Mononuclear cell (primary cell): Measurements from ENCODE around the gene AGAP3. TPM values are rescaled to one million over a fixed set of nuclear protein-coding genes. Genes with fewer than 3 reads are reported as not detected.

Experiments
- H3K27me3 ChIP-seq: 2 replicates; pipeline ENCODE4 v1.6.0; 2011; ENCODE audit warnings: low read length, control low read depth; ENCODE audit not compliant: insufficient read depth
- H3K4me1 ChIP-seq: 2 replicates; pipeline ENCODE4 v1.5.1; 2011; ENCODE audit warnings: mild to moderate bottlenecking, low read length, control low read depth; ENCODE audit not compliant: insufficient read depth
- H3K4me3 ChIP-seq: 2 replicates; pipeline ENCODE4 v1.5.1; 2011; ENCODE audit warnings: mild to moderate bottlenecking, low read length, moderate library complexity
- H3K9me3 ChIP-seq: 2 replicates; pipeline ENCODE4 v1.5.1; 2011; ENCODE audit warnings: low read depth, mild to moderate bottlenecking, control low read depth, low read length
- total RNA-seq: library from RNA; depleted of rRNA; stranded (reverse); fragments of >200 nt; gene quantifications from one replicate; pipeline ENCODE4 v1.2.3, GENCODE V29; 2012

AGAP3 gene
- total RNA-seq, 1 donor: 23.6 TPM

DNA sequence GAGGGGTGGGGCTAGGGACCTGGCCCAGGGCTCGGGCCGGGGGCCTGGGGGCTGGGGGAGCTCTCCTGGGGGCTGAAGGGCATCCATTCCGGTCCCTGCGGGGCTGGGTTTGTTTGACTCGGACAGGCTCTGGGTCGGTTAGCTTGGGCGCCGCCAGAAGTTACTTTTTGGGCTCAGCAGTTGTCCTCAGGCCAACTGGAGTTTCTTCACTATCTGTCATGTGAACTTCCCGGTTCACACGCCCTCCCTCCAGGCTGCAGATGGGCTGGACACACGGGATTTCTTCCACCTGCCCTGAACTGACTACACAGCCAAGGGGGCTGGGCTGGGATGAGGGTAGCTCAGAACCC lies 23.1 kb upstream of the AGAP3 start:
- no peak overlapping the region for H3K4me3 ChIP-seq
- no peaks in the 10 kb centered on the region for H3K9me3 ChIP-seq
- H3K27me3 ChIP-seq: no peaks in the 10 kb centered on the region
- peaks cover 26% of the 10 kb centered on the region for H3K4me1 ChIP-seq

DNA sequence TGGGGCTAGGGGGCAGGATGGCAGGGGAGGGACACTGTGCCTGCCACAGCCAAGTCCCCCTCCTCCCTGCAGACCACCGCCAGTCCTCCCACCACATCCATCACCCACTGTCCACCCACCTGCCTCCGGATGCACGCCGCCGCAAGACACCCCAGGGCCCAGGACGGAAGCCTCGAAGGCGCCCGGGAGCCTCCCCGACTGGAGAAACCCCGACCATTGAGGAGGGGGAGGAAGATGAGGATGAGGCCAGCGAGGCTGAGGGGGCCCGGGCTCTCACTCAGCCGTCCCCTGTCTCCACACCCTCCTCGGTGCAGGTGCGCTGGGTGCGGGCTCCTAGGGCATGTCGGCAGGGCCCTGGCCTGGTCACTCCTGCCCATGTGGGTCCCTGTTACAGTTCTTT lies 21.8 kb upstream of the AGAP3 start:
- no peaks in the 10 kb centered on the region for H3K27me3 ChIP-seq
- H3K9me3 ChIP-seq: no peaks in the 10 kb centered on the region
- peaks cover 16% of the 10 kb centered on the region for H3K4me1 ChIP-seq
- H3K4me3 ChIP-seq: no peak overlapping the region

DNA sequence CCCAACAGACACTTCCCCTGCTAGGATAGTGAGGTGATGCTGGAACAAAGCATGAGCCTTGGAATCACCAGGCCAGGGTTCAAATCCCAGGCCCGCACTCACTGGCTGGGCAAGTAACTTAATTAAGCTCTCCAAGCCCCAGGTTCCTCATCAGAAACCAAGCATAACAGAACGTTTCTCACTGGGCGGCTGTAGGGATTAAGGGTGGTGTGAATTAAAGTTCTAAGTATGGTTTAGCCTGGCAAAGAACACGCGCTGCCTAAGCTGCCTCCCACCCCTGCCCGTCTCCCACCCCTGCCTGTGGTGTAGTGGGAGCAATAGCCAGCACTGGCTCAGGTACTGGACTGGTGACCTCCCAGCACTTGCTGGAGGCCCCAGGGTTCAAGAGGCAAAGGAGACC lies 21.3 kb upstream of the AGAP3 start:
- H3K4me3 ChIP-seq: no peak overlapping the region
- H3K27me3 ChIP-seq: no peaks in the 10 kb centered on the region
- H3K9me3 ChIP-seq: no peaks in the 10 kb centered on the region
- peaks cover 15% of the 10 kb centered on the region for H3K4me1 ChIP-seq

DNA sequence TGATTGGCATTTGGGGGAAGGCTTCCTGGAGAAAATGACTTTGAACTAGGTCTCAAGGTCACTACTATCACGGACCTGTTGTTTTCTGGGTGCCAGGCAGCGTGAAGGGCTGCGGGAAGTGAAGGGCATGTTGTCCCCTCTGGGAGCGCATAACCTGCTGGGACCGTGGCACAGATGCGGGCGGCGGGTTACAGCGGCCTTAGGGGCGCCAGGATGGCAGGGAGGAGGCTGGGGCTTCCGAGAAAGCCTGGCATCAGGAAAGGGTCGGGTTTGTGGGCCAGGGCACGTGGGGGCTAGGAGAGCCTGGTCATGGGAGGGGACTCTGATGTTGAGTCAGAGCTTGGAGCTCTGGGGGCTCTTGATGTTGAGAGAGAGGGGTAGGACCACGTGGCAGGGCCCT lies 20.8 kb upstream of the AGAP3 start:
- peaks cover 9% of the 10 kb centered on the region for H3K4me1 ChIP-seq
- no peak overlapping the region for H3K4me3 ChIP-seq
- no peaks in the 10 kb centered on the region for H3K27me3 ChIP-seq
- H3K9me3 ChIP-seq: no peaks in the 10 kb centered on the region

DNA sequence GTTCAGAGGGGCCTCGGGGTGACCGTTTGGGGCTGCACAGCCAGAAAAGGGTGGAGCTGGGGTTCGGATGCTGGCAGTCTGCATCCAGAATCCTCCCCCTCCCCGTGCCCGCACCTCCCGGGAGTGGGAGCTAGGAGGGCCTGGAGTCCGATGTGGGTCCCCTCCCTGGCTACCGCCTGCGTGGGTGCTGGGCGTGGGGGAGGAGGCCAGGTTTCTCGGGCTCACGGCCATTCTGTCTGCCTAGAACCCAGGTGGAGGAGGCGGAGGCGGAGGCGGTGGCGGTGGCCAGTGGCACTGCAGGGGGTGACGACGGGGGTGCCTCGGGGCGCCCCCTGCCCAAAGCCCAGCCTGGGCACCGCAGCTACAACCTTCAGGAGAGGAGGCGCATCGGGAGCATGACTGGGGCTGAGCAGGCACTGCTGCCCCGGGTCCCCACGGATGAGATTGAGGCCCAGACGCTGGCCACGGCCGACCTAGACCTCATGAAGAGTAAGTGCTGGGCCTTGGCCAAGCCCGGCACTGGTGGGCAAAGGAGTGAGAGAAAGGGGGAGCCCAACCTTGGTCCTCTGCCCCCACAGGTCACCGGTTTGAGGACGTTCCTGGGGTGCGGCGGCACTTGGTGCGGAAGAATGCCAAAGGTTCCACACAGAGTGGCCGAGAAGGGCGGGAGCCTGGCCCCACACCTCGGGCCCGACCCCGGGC lies 19.9 kb upstream of the AGAP3 start:
- no peaks in the 10 kb centered on the region for H3K27me3 ChIP-seq

DNA sequence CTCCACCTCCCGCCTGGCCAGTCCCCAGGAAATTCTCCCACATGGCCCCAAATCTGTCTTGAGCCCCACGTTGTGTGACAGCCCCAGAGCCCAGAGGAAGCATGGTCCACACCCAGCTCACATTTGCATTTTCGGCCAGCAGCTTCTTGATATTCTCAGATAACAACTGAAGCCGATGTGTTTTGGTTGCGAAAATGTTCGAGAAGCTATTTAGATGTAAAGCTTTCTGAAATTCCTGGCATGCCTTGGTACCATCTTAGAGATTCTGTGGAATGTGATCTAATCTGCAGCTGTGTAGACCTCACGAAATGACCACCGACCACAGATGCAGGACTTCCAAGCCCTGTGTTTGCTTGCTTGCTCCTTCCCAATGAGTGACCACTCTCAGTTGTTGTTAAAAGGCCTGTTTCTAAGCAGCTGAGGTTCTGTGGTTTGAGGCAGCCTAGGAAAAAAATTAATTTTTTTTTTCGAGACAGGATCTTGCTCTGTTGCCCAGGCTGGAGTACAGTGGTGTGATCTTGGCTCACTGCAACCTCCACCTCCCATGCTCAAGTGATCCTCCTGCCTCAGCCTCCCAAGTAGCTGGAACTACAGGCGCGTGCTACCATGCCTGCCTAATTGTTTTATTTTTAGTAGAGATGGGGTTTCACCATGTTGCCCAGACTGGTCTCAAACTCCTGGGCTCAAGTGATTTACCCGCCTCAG lies 18.1 kb upstream of the AGAP3 start:
- Histone ChIP-seq H3K4me1 (no peaks in the 10 kb centered on the region), H3K9me3 (no peaks in the 10 kb centered on the region), H3K27me3 (no peaks in the 10 kb centered on the region), H3K4me3 (no peak overlapping the region)

More for the DNA sequence above, 19.9 kb upstream of the AGAP3 start:
- Histone ChIP-seq H3K4me3 (no peak overlapping the region), H3K9me3 (no peaks in the 10 kb centered on the region), H3K4me1 (peaks cover under 1% of the 10 kb centered on the region)

DNA sequence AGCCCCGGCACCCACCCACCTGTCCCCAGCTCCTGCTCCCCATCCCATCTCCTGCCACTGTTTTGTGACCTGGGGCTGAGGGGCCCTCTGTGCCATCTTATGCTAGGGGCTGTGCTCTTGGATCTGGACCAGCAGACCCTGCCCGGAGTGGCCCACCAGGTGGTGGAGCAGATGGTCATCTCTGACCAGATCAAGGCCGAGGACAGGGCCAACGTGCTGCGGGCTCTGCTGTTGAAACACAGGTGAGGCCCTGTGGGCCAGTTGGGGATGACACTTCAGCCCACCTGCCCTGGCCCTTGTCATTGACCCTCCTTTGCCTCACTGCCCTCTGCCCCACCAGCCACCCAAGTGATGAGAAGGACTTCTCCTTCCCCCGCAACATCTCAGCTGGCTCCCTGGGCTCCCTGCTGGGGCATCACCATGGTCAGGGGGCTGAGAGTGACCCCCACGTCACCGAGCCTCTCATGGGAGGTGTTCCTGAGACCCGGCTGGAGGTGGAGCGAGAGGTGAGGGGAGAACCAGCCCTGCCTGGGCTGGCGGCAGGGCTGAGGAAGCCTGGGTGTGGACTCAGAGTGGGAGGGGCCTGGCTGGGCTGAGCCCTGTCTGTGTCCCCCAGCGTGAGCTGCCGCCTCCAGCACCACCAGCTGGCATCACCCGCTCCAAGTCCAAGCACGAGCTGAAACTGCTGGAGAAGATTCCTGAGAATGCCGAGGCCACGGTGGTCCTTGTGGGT lies 16.3 kb upstream of the AGAP3 start:
- Histone ChIP-seq H3K4me1 (no peaks in the 10 kb centered on the region), H3K27me3 (no peaks in the 10 kb centered on the region), H3K9me3 (no peaks in the 10 kb centered on the region), H3K4me3 (no peak overlapping the region)

DNA sequence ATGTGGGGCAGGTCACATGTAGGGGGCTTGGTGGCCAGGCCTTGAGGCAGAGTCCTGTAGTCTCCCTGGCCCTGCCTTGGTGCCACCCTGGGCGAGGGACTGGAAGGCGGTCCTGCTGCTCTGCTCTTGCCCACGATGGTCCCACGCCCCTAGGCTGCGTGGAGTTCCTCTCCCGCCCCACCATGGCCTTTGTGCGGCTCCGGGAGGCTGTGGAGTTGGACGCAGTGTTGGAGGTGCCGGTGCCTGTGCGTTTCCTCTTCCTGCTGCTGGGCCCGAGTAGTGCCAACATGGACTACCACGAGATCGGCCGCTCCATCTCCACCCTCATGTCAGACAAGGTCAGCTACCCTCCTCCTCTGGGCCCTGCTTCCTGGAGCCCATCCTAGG lies 15.7 kb upstream of the AGAP3 start:
- Histone ChIP-seq H3K27me3 (no peaks in the 10 kb centered on the region), H3K4me1 (no peaks in the 10 kb centered on the region), H3K4me3 (no peak overlapping the region), H3K9me3 (no peaks in the 10 kb centered on the region)

DNA sequence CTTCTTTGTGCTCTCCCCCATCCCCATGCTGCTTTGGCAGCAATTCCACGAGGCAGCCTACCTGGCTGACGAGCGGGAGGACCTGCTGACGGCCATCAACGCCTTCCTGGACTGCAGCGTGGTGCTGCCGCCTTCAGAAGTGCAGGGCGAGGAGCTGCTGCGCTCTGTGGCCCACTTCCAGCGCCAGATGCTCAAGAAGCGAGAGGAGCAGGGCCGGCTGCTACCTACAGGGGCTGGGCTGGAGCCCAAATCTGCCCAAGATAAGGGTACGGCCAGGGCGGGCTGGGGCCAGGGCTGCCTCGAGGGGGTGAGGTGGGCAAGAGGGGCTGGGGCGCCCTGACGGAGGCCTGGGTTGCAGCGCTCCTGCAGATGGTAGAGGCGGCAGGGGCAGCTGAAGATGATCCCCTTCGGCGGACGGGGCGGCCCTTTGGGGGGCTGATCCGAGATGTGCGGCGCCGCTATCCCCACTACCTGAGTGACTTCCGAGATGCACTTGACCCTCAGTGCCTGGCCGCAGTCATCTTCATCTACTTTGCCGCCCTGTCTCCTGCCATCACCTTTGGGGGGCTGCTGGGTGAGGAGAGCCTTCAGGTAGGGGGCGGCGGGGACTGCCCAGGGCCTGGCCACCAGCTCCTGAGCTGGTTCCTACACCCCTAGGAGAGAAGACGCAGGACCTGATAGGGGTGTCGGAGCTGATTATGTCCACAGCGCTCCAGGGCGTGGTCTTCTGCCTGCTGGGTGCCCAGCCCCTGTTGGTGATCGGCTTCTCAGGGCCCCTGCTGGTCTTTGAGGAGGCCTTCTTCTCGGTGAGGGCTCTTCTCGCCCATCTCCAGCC lies 15.0 kb upstream of the AGAP3 start:
- no peak overlapping the region for H3K4me3 ChIP-seq
- H3K27me3 ChIP-seq: no peaks in the 10 kb centered on the region
- no peaks in the 10 kb centered on the region for H3K9me3 ChIP-seq

DNA sequence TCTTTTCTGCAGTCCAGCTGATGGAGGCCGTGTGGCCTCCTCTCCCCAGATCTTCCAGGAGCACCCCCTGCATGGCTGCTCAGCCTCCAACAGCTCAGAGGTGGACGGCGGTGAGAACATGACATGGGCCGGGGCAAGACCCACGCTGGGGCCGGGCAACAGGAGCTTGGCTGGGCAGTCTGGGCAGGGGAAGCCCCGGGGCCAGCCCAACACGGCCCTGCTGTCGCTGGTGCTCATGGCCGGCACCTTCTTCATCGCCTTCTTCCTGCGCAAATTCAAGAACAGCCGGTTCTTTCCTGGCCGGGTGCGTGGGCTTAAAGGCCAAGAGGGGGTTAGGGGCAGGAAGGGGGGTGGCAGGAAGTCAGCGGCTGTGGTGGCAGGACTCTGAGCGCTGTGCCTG lies 12.3 kb upstream of the AGAP3 start:
- Histone ChIP-seq H3K4me3 (no peak overlapping the region), H3K4me1 (peaks cover 6% of the 10 kb centered on the region), H3K27me3 (no peaks in the 10 kb centered on the region), H3K9me3 (no peaks in the 10 kb centered on the region)

More for the DNA sequence above, 15.0 kb upstream of the AGAP3 start:
- H3K4me1 ChIP-seq: no peaks in the 10 kb centered on the region

DNA sequence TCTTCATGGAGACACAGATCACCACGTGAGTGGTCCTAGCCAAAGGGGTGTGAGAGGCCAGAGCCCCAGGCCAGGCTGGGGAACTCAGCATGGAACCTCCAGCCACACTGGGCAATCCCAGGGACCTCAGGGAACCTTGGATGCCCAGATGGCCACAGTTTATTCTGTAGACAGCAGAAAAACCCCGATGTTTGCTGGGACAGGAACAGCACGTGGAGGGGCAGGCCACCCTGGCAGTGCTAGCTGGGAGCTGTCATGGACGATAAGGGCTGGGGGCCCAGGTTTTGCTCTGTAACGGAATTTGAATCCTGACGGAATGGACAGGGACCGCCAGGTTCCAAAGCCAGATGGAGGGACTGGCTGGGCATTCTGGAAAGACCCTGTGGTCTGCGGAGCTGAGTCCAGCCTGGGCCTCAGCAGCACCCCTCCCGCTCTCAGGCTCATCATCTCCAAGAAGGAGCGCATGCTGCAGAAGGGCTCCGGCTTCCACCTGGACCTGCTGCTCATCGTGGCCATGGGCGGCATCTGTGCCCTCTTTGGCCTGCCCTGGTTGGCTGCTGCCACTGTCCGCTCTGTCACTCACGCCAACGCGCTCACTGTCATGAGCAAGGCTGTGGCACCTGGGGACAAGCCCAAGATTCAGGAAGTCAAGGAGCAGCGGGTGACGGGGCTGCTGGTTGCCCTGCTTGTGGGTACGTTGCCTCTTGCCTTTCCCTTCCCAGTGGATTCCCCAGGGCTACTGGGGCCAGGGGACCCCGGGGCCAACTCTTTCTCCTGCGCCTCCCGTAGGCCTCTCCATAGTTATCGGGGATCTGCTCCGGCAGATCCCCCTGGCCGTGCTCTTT lies 11.2 kb upstream of the AGAP3 start:
- H3K27me3 ChIP-seq: no peaks in the 10 kb centered on the region
- H3K4me1 ChIP-seq: peaks cover 17% of the 10 kb centered on the region
- H3K9me3 ChIP-seq: no peaks in the 10 kb centered on the region
- H3K4me3 ChIP-seq: no peak overlapping the region

DNA sequence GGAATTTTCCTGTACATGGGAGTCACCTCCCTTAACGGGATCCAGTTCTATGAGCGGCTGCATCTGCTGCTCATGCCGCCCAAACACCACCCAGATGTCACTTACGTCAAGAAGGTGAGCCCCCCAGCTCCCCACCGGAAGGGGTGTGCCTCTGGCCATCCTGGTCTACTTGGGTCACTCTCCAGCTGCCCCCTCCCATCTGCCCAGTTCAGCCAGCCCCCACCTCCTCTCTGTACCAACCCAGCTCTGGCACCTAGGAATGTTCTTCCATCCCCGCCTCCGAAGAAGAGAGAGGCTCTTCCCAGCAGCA lies 10.7 kb upstream of the AGAP3 start:
- H3K4me1 ChIP-seq: peaks cover 18% of the 10 kb centered on the region
- no peaks in the 10 kb centered on the region for H3K9me3 ChIP-seq
- no peaks in the 10 kb centered on the region for H3K27me3 ChIP-seq
- H3K4me3 ChIP-seq: no peak overlapping the region

DNA sequence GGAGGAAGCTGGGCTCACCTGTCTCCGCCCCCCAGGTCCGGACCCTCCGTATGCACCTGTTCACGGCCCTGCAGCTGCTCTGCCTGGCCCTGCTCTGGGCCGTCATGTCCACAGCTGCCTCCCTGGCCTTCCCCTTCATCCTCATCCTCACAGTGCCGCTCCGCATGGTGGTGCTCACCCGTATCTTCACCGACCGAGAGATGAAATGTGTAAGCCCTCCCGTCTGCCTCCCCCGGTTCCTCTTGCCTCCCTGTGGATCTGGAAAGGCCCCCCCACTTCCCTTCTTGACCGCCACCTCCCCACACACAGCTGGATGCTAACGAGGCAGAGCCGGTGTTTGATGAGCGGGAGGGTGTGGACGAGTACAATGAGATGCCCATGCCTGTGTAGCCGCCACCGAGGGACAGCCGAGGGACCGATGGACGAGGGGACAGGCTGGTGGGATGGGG lies 10.3 kb upstream of the AGAP3 start:
- H3K4me1 ChIP-seq: peaks cover 22% of the 10 kb centered on the region
- H3K9me3 ChIP-seq: no peaks in the 10 kb centered on the region
- no peaks in the 10 kb centered on the region for H3K27me3 ChIP-seq
- H3K4me3 ChIP-seq: no peak overlapping the region
